ENCODE data around the gene RGL4.
"Not testable (repeated sequence)": the region's sequence is repeated elsewhere in the genome, so short reads cannot be mapped to it uniquely, and the experiment has no call there.

Gene RGL4

GRCh38 chr22:23690713-23691112 is at the start of gene RGL4:
TSS of gene RGL4 (plus strand) at chr22:23691013. CDS start at chr22:23692031, 1,018 bp downstream.
- no peak for DNase-seq (ENCODE audit: low read depth)

- not testable (repeated sequence) for DNase-seq (ENCODE audit: low read depth)
Measured at GRCh38 chr22:23646526-23646925, 44.3 kb upstream of the RGL4 start.

- DNase-seq (ENCODE audit: low read depth), result no peak
Measured at GRCh38 chr22:23649071-23649501, 41.7 kb upstream of the RGL4 start.

- no peak for DNase-seq (ENCODE audit: low read depth)
Measured at GRCh38 chr22:23651676-23652075, 39.1 kb upstream of the RGL4 start.

GRCh38 chr22:23652286-23652685 is 38.5 kb upstream of the RGL4 start:
- DNase-seq (ENCODE audit: low read depth), result no peak

GRCh38 chr22:23652711-23653110 is 38.1 kb upstream of the RGL4 start:
- DNase-seq (ENCODE audit: low read depth), result no peak

GRCh38 chr22:23655891-23656475 is 34.8 kb upstream of the RGL4 start:
- no peak for DNase-seq (ENCODE audit: low read depth)

GRCh38 chr22:23657727-23658126 is 33.1 kb upstream of the RGL4 start:
- no peak for DNase-seq (ENCODE audit: low read depth)

GRCh38 chr22:23660381-23660780 is 30.4 kb upstream of the RGL4 start:
- DNase-seq (ENCODE audit: low read depth), result not testable (repeated sequence)

- DNase-seq (ENCODE audit: low read depth), result no peak
Measured at GRCh38 chr22:23670378-23671295, 20.2 kb upstream of the RGL4 start.

GRCh38 chr22:23671387-23671786 is 19.4 kb upstream of the RGL4 start:
- not testable (repeated sequence) for DNase-seq (ENCODE audit: low read depth)

GRCh38 chr22:23672307-23673049 is 18.3 kb upstream of the RGL4 start:
- not testable (repeated sequence) for DNase-seq (ENCODE audit: low read depth)

- no peak for DNase-seq (ENCODE audit: low read depth)
Measured at GRCh38 chr22:23673050-23673620, 17.7 kb upstream of the RGL4 start.

GRCh38 chr22:23673826-23674690 is 16.8 kb upstream of the RGL4 start:
- no peak for DNase-seq (ENCODE audit: low read depth)

- DNase-seq (ENCODE audit: low read depth), result not testable (repeated sequence)
Measured at GRCh38 chr22:23674886-23675501, 15.8 kb upstream of the RGL4 start.

- DNase-seq (ENCODE audit: low read depth), result no peak
Measured at GRCh38 chr22:23675502-23676415, 15.1 kb upstream of the RGL4 start.

GRCh38 chr22:23676841-23677700 is 13.7 kb upstream of the RGL4 start:
- DNase-seq (ENCODE audit: low read depth), result not testable (repeated sequence)

- no peak for DNase-seq (ENCODE audit: low read depth)
Measured at GRCh38 chr22:23677701-23677995, 13.2 kb upstream of the RGL4 start.

GRCh38 chr22:23678133-23678532 is 12.7 kb upstream of the RGL4 start:
- DNase-seq (ENCODE audit: low read depth), result no peak

Measured in activated T-cell treated with anti-CD3 and anti-CD28 coated beads for 24 hours (primary cell).